Fibroblast of pulmonary artery (primary cell): ENCODE results near the gene PRIM2.
"Not testable (repeated sequence)": the region's sequence is repeated elsewhere in the genome, so short reads cannot be mapped to it uniquely, and the experiment has no call there.

Source experiments
- DNase-seq: peaks from one replicate; pipeline ENCODE4 v3.0.0-alpha.2; 2010; ENCODE audit warnings: low read depth
- H3K4me3 ChIP-seq: replicated peaks from 2 replicates; pipeline ENCODE4 v1.5.1; 2011; ENCODE audit warnings: low read depth, mild to moderate bottlenecking, control low read depth, low read length, moderate library complexity
- CTCF ChIP-seq: IDR thresholded peaks from 2 replicates; pipeline ENCODE4 v1.5.1; 2011; ENCODE audit warnings: mild to moderate bottlenecking, control low read depth, low read length, inconsistent platforms; ENCODE audit errors: missing control alignments

The PRIM2 gene

GRCh38 chr6:57432157-57432556 lies 114.7 kb downstream of the PRIM2 start:
- DNase-seq = peak; percentile 88
- H3K4me3 ChIP-seq = no peak overlapping the region

GRCh38 chr6:57432919-57433684 lies 115.7 kb downstream of the PRIM2 start:
- H3K4me3 ChIP-seq = no peak overlapping the region
- peak; percentile 21 for DNase-seq
- TF ChIP-seq CTCF = no peak

More at GRCh38 chr6:57432157-57432556, 114.7 kb downstream of the PRIM2 start:
- no peak for TF ChIP-seq CTCF

GRCh38 chr6:57433790-57434189 lies 116.4 kb downstream of the PRIM2 start:
- H3K4me3 ChIP-seq, DNase-seq: not testable (repeated sequence)

- H3K4me3 ChIP-seq = no peak overlapping the region
- DNase-seq = no peak
- no peak for TF ChIP-seq CTCF
Measured at GRCh38 chr6:57434944-57435343, 117.5 kb downstream of the PRIM2 start.

GRCh38 chr6:57435475-57436160 lies 118.2 kb downstream of the PRIM2 start:
- H3K4me3 ChIP-seq = no peak overlapping the region
- no peak for TF ChIP-seq CTCF
- no peak for DNase-seq

GRCh38 chr6:57440735-57441134 lies 123.3 kb downstream of the PRIM2 start:
- DNase-seq = not testable (repeated sequence)

GRCh38 chr6:57442133-57442532 lies 124.7 kb downstream of the PRIM2 start:
- DNase-seq = not testable (repeated sequence)

More at GRCh38 chr6:57440735-57441134, 123.3 kb downstream of the PRIM2 start:
- H3K4me3 ChIP-seq = not testable (repeated sequence)

GRCh38 chr6:57443181-57443580 lies 125.8 kb downstream of the PRIM2 start:
- not testable (repeated sequence) for H3K4me3 ChIP-seq, DNase-seq

More at GRCh38 chr6:57442133-57442532, 124.7 kb downstream of the PRIM2 start:
- H3K4me3 ChIP-seq = not testable (repeated sequence)

- H3K4me3 ChIP-seq, DNase-seq: not testable (repeated sequence)
Measured at GRCh38 chr6:57444787-57445186, 127.4 kb downstream of the PRIM2 start.

GRCh38 chr6:57445379-57445778 lies 127.9 kb downstream of the PRIM2 start:
- not testable (repeated sequence) for H3K4me3 ChIP-seq, DNase-seq

GRCh38 chr6:57445790-57446468 lies 128.5 kb downstream of the PRIM2 start:
- not testable (repeated sequence) for H3K4me3 ChIP-seq
- peak; percentile 51 for DNase-seq

GRCh38 chr6:57449496-57450066 lies 132.2 kb downstream of the PRIM2 start:
- not testable (repeated sequence) for DNase-seq, H3K4me3 ChIP-seq

GRCh38 chr6:57459781-57460180 lies 142.4 kb downstream of the PRIM2 start:
- not testable (repeated sequence) for DNase-seq, H3K4me3 ChIP-seq
